ENCODE measurements around the gene OR1F1. TPM values are rescaled to one million over a fixed set of nuclear protein-coding genes. Genes with fewer than 3 reads are reported as not detected.
"Not testable (repeated sequence)": the region's sequence is repeated elsewhere in the genome, so short reads cannot be mapped to it uniquely, and the experiment has no call there.

The OR1F1 gene
- 0.37 to 0.38 TPM in 2 of 3 replicates, not detected in the other for total RNA-seq
- long read RNA-seq, result 0 reads

GRCh38 chr16:3187798-3188674 is at the start of gene OR1F1:
Gene OR1F1 (plus strand): TSS chr16:3188204.
- H3K27me3 Mint-ChIP-seq (ENCODE audit: low read depth), result no peaks in the 10 kb centered on the region
- H3K27ac Mint-ChIP-seq (ENCODE audit: unreplicated experiment), result peak within 1 kb of the TSS; percentile 73
- peak within 1 kb of the TSS; percentile 82 for H3K4me3 Mint-ChIP-seq (ENCODE audit: unreplicated experiment)
- H3K4me1 Mint-ChIP-seq (ENCODE audit: low read depth), result peaks cover 53% of the 10 kb centered on the region
- DNase-seq (ENCODE audit: low spot score), result no peak
- no peaks in the 10 kb centered on the region for H3K36me3 Mint-ChIP-seq (ENCODE audit: low read depth)
- no peak for TF ChIP-seq CTCF (IDR thresholded peaks at IDR 0.05)
- no peaks in the 10 kb centered on the region for H3K9me3 Mint-ChIP-seq (ENCODE audit: low read depth)

GRCh38 chr16:3138342-3138741 is 49.7 kb upstream of the OR1F1 start:
- Mint-ChIP-seq H3K36me3 (ENCODE audit: low read depth) (peaks cover 11% of the 10 kb centered on the region), H3K4me1 (ENCODE audit: low read depth) (peaks cover 21% of the 10 kb centered on the region), H3K27me3 (ENCODE audit: low read depth) (no peaks in the 10 kb centered on the region), H3K9me3 (ENCODE audit: low read depth) (no peaks in the 10 kb centered on the region), H3K4me3 (ENCODE audit: unreplicated experiment) (no peak overlapping the region), H3K27ac (ENCODE audit: unreplicated experiment) (no peak overlapping the region)
- TF ChIP-seq CTCF (IDR thresholded peaks at IDR 0.05), result no peak
- no peak for DNase-seq (ENCODE audit: low spot score)

- H3K27ac Mint-ChIP-seq (ENCODE audit: unreplicated experiment), result no peak overlapping the region
Measured at GRCh38 chr16:3138823-3139426, 49.1 kb upstream of the OR1F1 start.

GRCh38 chr16:3139561-3139960 is 48.4 kb upstream of the OR1F1 start:
- not testable (repeated sequence) for H3K27ac Mint-ChIP-seq (ENCODE audit: unreplicated experiment); H3K9me3 Mint-ChIP-seq (ENCODE audit: low read depth); H3K4me3 Mint-ChIP-seq (ENCODE audit: unreplicated experiment); H3K27me3 Mint-ChIP-seq (ENCODE audit: low read depth); DNase-seq (ENCODE audit: low spot score)
- Mint-ChIP-seq H3K4me1 (ENCODE audit: low read depth) (peaks cover 15% of the 10 kb centered on the region), H3K36me3 (ENCODE audit: low read depth) (peaks cover 11% of the 10 kb centered on the region)

More at GRCh38 chr16:3138823-3139426, 49.1 kb upstream of the OR1F1 start:
- H3K36me3 Mint-ChIP-seq (ENCODE audit: low read depth), result peaks cover 11% of the 10 kb centered on the region
- no peaks in the 10 kb centered on the region for H3K9me3 Mint-ChIP-seq (ENCODE audit: low read depth)
- H3K27me3 Mint-ChIP-seq (ENCODE audit: low read depth), result no peaks in the 10 kb centered on the region
- no peak for TF ChIP-seq CTCF (IDR thresholded peaks at IDR 0.05)
- DNase-seq (ENCODE audit: low spot score), result no peak
- no peak overlapping the region for H3K4me3 Mint-ChIP-seq (ENCODE audit: unreplicated experiment)
- peaks cover 17% of the 10 kb centered on the region for H3K4me1 Mint-ChIP-seq (ENCODE audit: low read depth)

GRCh38 chr16:3140603-3141427 is 47.2 kb upstream of the OR1F1 start:
- Mint-ChIP-seq H3K9me3 (ENCODE audit: low read depth) (no peaks in the 10 kb centered on the region), H3K27ac (ENCODE audit: unreplicated experiment) (no peak overlapping the region), H3K4me1 (ENCODE audit: low read depth) (peaks cover 8% of the 10 kb centered on the region), H3K4me3 (ENCODE audit: unreplicated experiment) (no peak overlapping the region), H3K27me3 (ENCODE audit: low read depth) (no peaks in the 10 kb centered on the region), H3K36me3 (ENCODE audit: low read depth) (peaks cover 11% of the 10 kb centered on the region)
- peak; percentile 86 for DNase-seq (ENCODE audit: low spot score)
- TF ChIP-seq CTCF (IDR thresholded peaks at IDR 0.05), result no peak

All from chondrocyte (in vitro differentiated cells).